Mucosa of descending colon (tissue), 3 donors: ENCODE measurements around the gene CORO2A. TPM values are rescaled to one million over a fixed set of nuclear protein-coding genes. Genes with fewer than 3 reads are reported as not detected.

ENCODE experiments used
- ATAC-seq: fragments of 200-7000 bp; cut with Tn5 transposase; one replicate; pipeline ENCODE4 v1.9.1; 2020; ENCODE audit warnings: mild to moderate bottlenecking, moderate library complexity
- DNase-seq, 3 donors: peaks; one replicate each; pipeline ENCODE4 v3.0.0-alpha.2; 2020
- H3K36me3 ChIP-seq: fragments of 200-600 bp; one replicate; pipeline ENCODE4 v1.8.0; 2021; ENCODE audit warnings: low read depth, mild to moderate bottlenecking
- H3K4me1 ChIP-seq: fragments of 200-600 bp; one replicate; pipeline ENCODE4 v1.8.0; 2021; ENCODE audit warnings: low read depth, mild to moderate bottlenecking
- H3K4me3 ChIP-seq: fragments of 200-600 bp; one replicate; pipeline ENCODE4 v1.8.0; 2021; ENCODE audit warnings: mild to moderate bottlenecking
- H3K9me3 ChIP-seq: fragments of 200-600 bp; one replicate; pipeline ENCODE4 v1.8.0; 2021; ENCODE audit warnings: mild to moderate bottlenecking
- CTCF ChIP-seq: fragments of 200-600 bp; IDR thresholded peaks from one replicate; pipeline ENCODE4 v1.8.0; 2022; ENCODE audit warnings: antibody characterized with exemption, mild to moderate bottlenecking
- intact Hi-C, 2 donors: fragments of 100-400 bp; cut with DNase I in 1 of 2; cut with micrococcal nuclease in 1 of 2; formaldehyde crosslinking; loops; one replicate each; pipeline versions ENCODE4 v1.11.0 to v1.11.1; 2022; cut with DNase I, micrococcal nuclease
- total RNA-seq, 3 donors: library from RNA; stranded (reverse); fragmentation: NEBNext Ultra II Directional in 2 of 3; extraction: Animal tissue kit (Norgen Biotek cat#: 25700) in 2 of 3; gene quantifications; one replicate each; pipeline versions ENCODE4 v1.2.1 to v1.2.4, GENCODE V29; 2021 to 2023
- donor health status: DM: no; HTN: no; CAD: no; lungs with moderate emphysema.
- donor health status: DM: no; HTN: no; CAD: no.
- donor health status: DM: no; HTN: yes; CAD: no.

The CORO2A gene
- total RNA-seq, 3 donors from 2014 or later, result 25.8 to 56.1 (median 45.0) TPM

- Histone ChIP-seq H3K4me3 (no peak overlapping the region), H3K9me3 (no peaks in the 10 kb centered on the region), H3K4me1 (no peaks in the 10 kb centered on the region), H3K36me3 (peaks cover 3% of the 10 kb centered on the region)
- DNase-seq, result no peak
- no peak for ATAC-seq
- intact Hi-C loops, result no loop called here
- no peak for TF ChIP-seq CTCF
Measured at GRCh38 chr9:98215271-98215670, 22.8 kb upstream of the CORO2A start.

- intact Hi-C loops, result no loop called here
- no peaks in the 10 kb centered on the region for H3K36me3 ChIP-seq
- no peaks in the 10 kb centered on the region for H3K9me3 ChIP-seq
- DNase-seq (no peak), ATAC-seq (no peak)
- H3K4me1 ChIP-seq, result no peaks in the 10 kb centered on the region
- H3K4me3 ChIP-seq, result no peak overlapping the region
- TF ChIP-seq CTCF, result no peak
Measured at GRCh38 chr9:98214811-98215210, 22.4 kb upstream of the CORO2A start.

- no peaks in the 10 kb centered on the region for H3K4me1 ChIP-seq
- H3K4me3 ChIP-seq, result no peak overlapping the region
- no peaks in the 10 kb centered on the region for H3K36me3 ChIP-seq
- TF ChIP-seq CTCF, result no peak
- peak; percentile 45 for ATAC-seq
- intact Hi-C loops, result no loop called here
- no peaks in the 10 kb centered on the region for H3K9me3 ChIP-seq
- peak in 1 of 3 donors; percentile 29 for DNase-seq
Measured at GRCh38 chr9:98211260-98211659, 18.8 kb upstream of the CORO2A start.

- no peaks in the 10 kb centered on the region for H3K36me3 ChIP-seq
- intact Hi-C loops, result no loop called here
Measured at GRCh38 chr9:98210435-98210834, 18.0 kb upstream of the CORO2A start.

GRCh38 chr9:98209530-98209929, 17.1 kb upstream of the CORO2A start:
- ATAC-seq, result no peak
- Histone ChIP-seq H3K9me3 (no peaks in the 10 kb centered on the region), H3K36me3 (no peaks in the 10 kb centered on the region), H3K4me1 (peaks cover 7% of the 10 kb centered on the region), H3K4me3 (no peak overlapping the region)
- DNase-seq, result no peak
- intact Hi-C loops, result loop anchor here (5.0 kb wide), 1 partner anchor 53 kb away; no protein-coding TSS in a partner anchor
- no peak for TF ChIP-seq CTCF

More at GRCh38 chr9:98210435-98210834, 18.0 kb upstream of the CORO2A start:
- Histone ChIP-seq H3K9me3 (no peaks in the 10 kb centered on the region), H3K4me3 (no peak overlapping the region), H3K4me1 (peaks cover 7% of the 10 kb centered on the region)
- no peak for DNase-seq
- ATAC-seq, result no peak
- TF ChIP-seq CTCF, result no peak

GRCh38 chr9:98208635-98209034, 16.2 kb upstream of the CORO2A start:
- Histone ChIP-seq H3K9me3 (no peaks in the 10 kb centered on the region), H3K4me3 (no peak overlapping the region), H3K4me1 (peaks cover 7% of the 10 kb centered on the region), H3K36me3 (no peaks in the 10 kb centered on the region)
- intact Hi-C loops, result loop anchor here (5.0 kb wide), 1 partner anchor 54 kb away; no protein-coding TSS in a partner anchor
- no peak for DNase-seq
- TF ChIP-seq CTCF, result no peak
- no peak for ATAC-seq
